ENCODE results near the gene LEMD2.

DNA sequence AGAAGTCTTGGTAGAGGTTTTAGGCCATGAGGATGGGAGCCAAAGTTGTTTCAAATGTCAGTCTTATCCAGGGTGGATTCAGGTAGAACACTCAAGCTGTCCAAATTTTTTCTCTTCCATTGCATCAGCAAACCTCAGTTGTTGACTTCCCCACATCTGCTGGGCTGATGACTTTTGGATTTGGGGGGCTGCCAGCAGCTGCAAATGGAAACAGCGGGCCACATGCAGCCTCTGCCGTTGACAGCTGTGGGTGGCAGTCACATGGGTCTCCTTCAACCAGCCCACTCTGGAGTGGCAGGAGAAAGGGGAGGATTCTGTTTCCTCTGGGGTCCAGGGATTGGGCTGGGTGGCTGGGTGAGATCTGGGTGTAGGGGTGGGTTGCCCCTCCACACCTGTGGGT lies 20.7 kb upstream of the LEMD2 start:
- TF ChIP-seq, protein P1, sequence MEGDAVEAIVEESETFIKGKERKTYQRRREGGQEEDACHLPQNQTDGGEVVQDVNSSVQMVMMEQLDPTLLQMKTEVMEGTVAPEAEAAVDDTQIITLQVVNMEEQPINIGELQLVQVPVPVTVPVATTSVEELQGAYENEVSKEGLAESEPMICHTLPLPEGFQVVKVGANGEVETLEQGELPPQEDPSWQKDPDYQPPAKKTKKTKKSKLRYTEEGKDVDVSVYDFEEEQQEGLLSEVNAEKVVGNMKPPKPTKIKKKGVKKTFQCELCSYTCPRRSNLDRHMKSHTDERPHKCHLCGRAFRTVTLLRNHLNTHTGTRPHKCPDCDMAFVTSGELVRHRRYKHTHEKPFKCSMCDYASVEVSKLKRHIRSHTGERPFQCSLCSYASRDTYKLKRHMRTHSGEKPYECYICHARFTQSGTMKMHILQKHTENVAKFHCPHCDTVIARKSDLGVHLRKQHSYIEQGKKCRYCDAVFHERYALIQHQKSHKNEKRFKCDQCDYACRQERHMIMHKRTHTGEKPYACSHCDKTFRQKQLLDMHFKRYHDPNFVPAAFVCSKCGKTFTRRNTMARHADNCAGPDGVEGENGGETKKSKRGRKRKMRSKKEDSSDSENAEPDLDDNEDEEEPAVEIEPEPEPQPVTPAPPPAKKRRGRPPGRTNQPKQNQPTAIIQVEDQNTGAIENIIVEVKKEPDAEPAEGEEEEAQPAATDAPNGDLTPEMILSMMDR (conservative IDR thresholded peaks at IDR 0.05 in 1 of 2, IDR thresholded peaks at IDR 0.05 in 1 of 2; ENCODE audit: low read depth in 1 of 2, low read length in 2 of 2): no peak
- TF ChIP-seq EZH2 (IDR thresholded peaks at IDR 0.05; ENCODE audit: low read length, missing control alignments): no peak
